B cell (primary cell): ENCODE results near the gene ZFP36L1. TPM values are rescaled to one million over a fixed set of nuclear protein-coding genes. Genes with fewer than 3 reads are reported as not detected.

ENCODE experiments used
- ATAC-seq: fragments of 200-7000 bp; cut with Tn5 transposase; one replicate; pipeline ENCODE4 v1.10.0; 2021; ENCODE audit warnings: low read depth, mild to moderate bottlenecking, moderate number of reproducible peaks, moderate library complexity
- CTCF ChIA-PET: fragments of 350-600 bp; sonication (Branson Sonifier 250); formaldehyde crosslinking; loops from one replicate; lab custom pipeline; 2021; ENCODE audit warnings: antibody characterized with exemption, inconsistent platforms; lab: Charles Lee
- POLR2A ChIA-PET: fragments of 350-600 bp; sonication (Branson Sonifier 250); formaldehyde crosslinking; loops from one replicate; lab custom pipeline; 2021; ENCODE audit warnings: antibody characterized with exemption; lab: Charles Lee
- DNase-seq: peaks from one replicate; pipeline ENCODE4 v3.0.0; 2013
- H2AFZ ChIP-seq: 2 replicates; pipeline ENCODE4 v1.6.1; 2012; ENCODE audit warnings: mild to moderate bottlenecking, low read depth, low read length; ENCODE audit not compliant: insufficient read depth, poor library complexity, severe bottlenecking
- H3K27ac ChIP-seq, 2 donors: 1 replicate in 1 of 2; 2 replicates in 1 of 2; pipeline ENCODE4 v1.5.1; 2012 to 2013; ENCODE audit warnings: low read length in 2 of 2, mild to moderate bottlenecking in 2 of 2, moderate library complexity in 1 of 2
- H3K27me3 ChIP-seq, 4 experiments: fragments of 200-600 bp in 1 of 4; sonication (generic) in 1 of 4; replicated peaks in 1 of 4; 1 replicate in 2 of 4; 2 replicates in 2 of 4; pipeline versions ENCODE4 v1.6.1 to v1.7.0; 2013 to 2016; ENCODE audit warnings: low read length in 3 of 4, mild to moderate bottlenecking in 2 of 4, mixed read lengths in 1 of 4, moderate library complexity in 1 of 4; ENCODE audit not compliant: insufficient read depth in 4 of 4, control insufficient read depth in 3 of 4; ENCODE audit errors: control extremely low read depth in 1 of 4
- H3K36me3 ChIP-seq, 2 experiments: replicated peaks in 1 of 2; 1 replicate in 1 of 2; 2 replicates in 1 of 2; pipeline versions ENCODE4 v1.6.1 to v1.7.1; 2013; ENCODE audit warnings: low read length in 1 of 2; ENCODE audit not compliant: insufficient read depth in 2 of 2, control insufficient read depth in 1 of 2; ENCODE audit errors: control extremely low read depth in 1 of 2, extremely low read depth in 1 of 2
- H3K4me1 ChIP-seq, 2 donors: fragments of 200-600 bp in 1 of 2; sonication (generic) in 1 of 2; 1 replicate in 1 of 2; 2 replicates in 1 of 2; pipeline versions ENCODE4 v1.5.1 to v1.6.1; 2013 to 2017; ENCODE audit warnings: low read length in 2 of 2; ENCODE audit not compliant: control insufficient read depth in 2 of 2, insufficient read depth in 2 of 2
- H3K4me2 ChIP-seq: replicated peaks from 2 replicates; pipeline ENCODE3; 2012; ENCODE audit warnings: mild to moderate bottlenecking, low read depth, low read length; ENCODE audit not compliant: poor library complexity, severe bottlenecking
- H3K4me3 ChIP-seq, 5 experiments: fragments of 200-600 bp in 1 of 5; sonication (generic) in 1 of 5; 1 replicate in 3 of 5; 2 replicates in 2 of 5; pipeline versions ENCODE4 v1.5.1 to v1.7.0; 2011 to 2016; ENCODE audit warnings: low read length in 4 of 5, mild to moderate bottlenecking in 4 of 5, low read depth in 2 of 5, control low read depth in 1 of 5, moderate library complexity in 1 of 5; ENCODE audit not compliant: insufficient read depth in 1 of 5; ENCODE audit errors: control extremely low read depth in 1 of 5, extremely low read depth in 1 of 5
- H3K79me2 ChIP-seq: fragments of 200-600 bp; sonication (generic); one replicate; pipeline ENCODE4 v1.6.0; 2016; ENCODE audit warnings: low read length; ENCODE audit not compliant: control insufficient read depth, insufficient read depth
- H3K9ac ChIP-seq: fragments of 200-600 bp; sonication (generic); 2 replicates; pipeline ENCODE4 v1.6.1; 2017; ENCODE audit warnings: mild to moderate bottlenecking, low read length, moderate library complexity
- H3K9me3 ChIP-seq, 3 donors: one replicate each; pipeline versions ENCODE4 v1.6.1 to v1.7.1; 2013; ENCODE audit warnings: low read length in 2 of 3; ENCODE audit not compliant: control insufficient read depth in 2 of 3, insufficient read depth in 1 of 3; ENCODE audit errors: control extremely low read depth in 1 of 3
- H4K20me1 ChIP-seq: 2 replicates; pipeline ENCODE4 v1.6.0; 2012; ENCODE audit warnings: mild to moderate bottlenecking, low read length; ENCODE audit not compliant: insufficient read depth, control insufficient read depth, poor library complexity, severe bottlenecking
- H3K27ac Mint-ChIP-seq: one replicate; pipeline ENCODE4 v1.8.0; 2021; ENCODE audit warnings: mixed read lengths
- H3K27me3 Mint-ChIP-seq: one replicate; pipeline ENCODE4 v1.8.0; 2021; ENCODE audit warnings: mixed read lengths
- H3K4me1 Mint-ChIP-seq: one replicate; pipeline ENCODE4 v1.8.0; 2021; ENCODE audit warnings: mixed read lengths
- H3K4me3 Mint-ChIP-seq: one replicate; pipeline ENCODE4 v1.8.0; 2021; ENCODE audit warnings: mixed read lengths
- H3K9me3 Mint-ChIP-seq: one replicate; pipeline ENCODE4 v1.8.0; 2022; ENCODE audit warnings: mixed read lengths; ENCODE audit not compliant: insufficient read depth
- CTCF ChIP-seq: fragments of 200-600 bp; IDR thresholded peaks from one replicate; pipeline ENCODE4 v1.8.0; 2022; ENCODE audit warnings: antibody characterized with exemption, mild to moderate bottlenecking
- EZH2 ChIP-seq: IDR thresholded peaks from 2 replicates; pipeline ENCODE4 v1.6.1; 2012; ENCODE audit warnings: borderline replicate concordance, low read depth, mild to moderate bottlenecking, moderate library complexity, low read length; ENCODE audit not compliant: insufficient read depth, poor library complexity, severe bottlenecking
- WGBS: methylation state at CpG from one replicate; pipeline ENCODE4 v1.1.5; 2013; ENCODE audit warnings: missing lambda C conversion rate; ENCODE audit not compliant: insufficient coverage; 5-methylcytosine and 5-hydroxymethylcytosine counted together
- intact Hi-C: fragments of 100-400 bp; cut with micrococcal nuclease; formaldehyde crosslinking; loops from one replicate; pipeline ENCODE4 v1.10.0; 2022
- polyA plus RNA-seq: library from polyadenylated mRNA; depleted of rRNA; stranded (reverse); fragments of >200 nt; gene quantifications from 2 replicates; pipeline ENCODE4 v1.2.3, GENCODE V29; 2012
- total RNA-seq, 2 donors: library from RNA; stranded (reverse); fragments of 120-200 nt in 1 of 2; gene quantifications; 1 replicate in 1 of 2; 2 replicates in 1 of 2; pipeline versions ENCODE4 v1.2.3 to v1.2.4, GENCODE V29; 2013 to 2022

The ZFP36L1 gene
- total and polyA plus RNA-seq, 2 donors (not counting 1 experiment from before 2014, with no cell fraction given), result 572 to 983 TPM

GRCh38 chr14:68749487-68750475 is 43.1 kb downstream of the ZFP36L1 start:
- TF ChIP-seq CTCF (no peak), EZH2 (no peak)
- peaks cover 0 to 5% (median 0%) of the 10 kb centered on the region in 3 donors for H3K9me3 ChIP-seq
- H3K9ac ChIP-seq, result no peak overlapping the region
- no peak overlapping the region for H3K27ac ChIP-seq
- ChIA-PET POLR2A (no interaction called here), CTCF (no interaction called here)
- H2AFZ ChIP-seq, result no peak overlapping the region
- no peaks in the 10 kb centered on the region for H3K9me3 Mint-ChIP-seq
- DNase-seq (no peak), ATAC-seq (no peak)
- no peaks in the 10 kb centered on the region for H3K36me3 ChIP-seq
- WGBS, result 80% methylated on average over 1 of the region's 11 CpGs
- intact Hi-C loops, result no loop called here
- no peaks in the 10 kb centered on the region for H3K79me2 ChIP-seq
- no peaks in the 10 kb centered on the region for H3K4me1 Mint-ChIP-seq
- H3K27me3 Mint-ChIP-seq, result no peaks in the 10 kb centered on the region
- no peak overlapping the region for H3K4me2 ChIP-seq
- no peaks in the 10 kb centered on the region for H3K27me3 ChIP-seq
- no peaks in the 10 kb centered on the region for H4K20me1 ChIP-seq
- H3K27ac Mint-ChIP-seq, result no peak overlapping the region
- no peak overlapping the region for H3K4me3 ChIP-seq
- no peak overlapping the region for H3K4me3 Mint-ChIP-seq
- no peaks in the 10 kb centered on the region for H3K4me1 ChIP-seq

- POLR2A ChIA-PET, result no interaction called here
- H3K79me2 ChIP-seq, result no peaks in the 10 kb centered on the region
- CTCF ChIA-PET, result no interaction called here
- no peak overlapping the region for H2AFZ ChIP-seq
- ATAC-seq (no peak), DNase-seq (no peak)
- H3K9me3 ChIP-seq, result peaks cover 0 to 5% (median 0%) of the 10 kb centered on the region in 3 donors
- Mint-ChIP-seq H3K4me3 (no peak overlapping the region), H3K9me3 (no peaks in the 10 kb centered on the region), H3K4me1 (peaks cover 2% of the 10 kb centered on the region), H3K27me3 (no peaks in the 10 kb centered on the region), H3K27ac (no peak overlapping the region)
- no peaks in the 10 kb centered on the region for H4K20me1 ChIP-seq
- no peak overlapping the region for H3K4me3 ChIP-seq
- H3K4me1 ChIP-seq, result no peaks in the 10 kb centered on the region
- H3K4me2 ChIP-seq, result no peak overlapping the region
- H3K36me3 ChIP-seq, result no peaks in the 10 kb centered on the region
- no peaks in the 10 kb centered on the region for H3K27me3 ChIP-seq
- intact Hi-C loops, result no loop called here
- WGBS, result 97% methylated on average over 5 of the region's 5 CpGs
- no peak for TF ChIP-seq EZH2
- no peak for TF ChIP-seq CTCF
- no peak overlapping the region for H3K9ac ChIP-seq
- H3K27ac ChIP-seq, result no peak overlapping the region
Measured at GRCh38 chr14:68748691-68749090, 44.2 kb downstream of the ZFP36L1 start.
